Measurements from ENCODE around the gene GRIN3A. TPM values are rescaled to one million over a fixed set of nuclear protein-coding genes. Genes with fewer than 3 reads are reported as not detected.
A peak's percentile ranks its signal among the peaks of the same experiment; 100 is the strongest.

Gene GRIN3A
- total RNA-seq, 1 donor from 2014 or later, result 0.24 TPM

DNA sequence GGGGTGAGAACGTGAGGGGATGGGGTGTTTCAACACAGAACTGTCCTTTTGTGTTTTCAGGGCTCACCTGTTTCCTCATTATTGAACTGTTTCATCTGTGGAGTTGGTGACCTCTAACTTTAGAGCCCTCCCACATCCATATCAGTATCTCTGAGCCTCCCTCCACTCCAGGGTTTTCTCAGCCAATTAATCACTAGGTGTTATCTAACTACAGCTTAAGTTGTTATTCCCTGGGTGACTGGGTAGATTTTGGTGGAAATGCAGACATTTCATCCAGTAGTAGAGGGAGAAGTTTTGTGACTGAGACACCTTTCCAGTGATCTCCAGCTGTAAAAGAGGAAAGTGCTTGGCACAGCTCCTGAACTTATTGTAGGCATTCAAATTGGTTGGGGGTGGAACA lies 167.3 kb downstream of the GRIN3A start:
- ATAC-seq (no peak), DNase-seq (no peak)
- Histone ChIP-seq H3K27ac (no peak overlapping the region), H3K27me3 (ENCODE audit: low read depth) (no peaks in the 10 kb centered on the region), H3K36me3 (peaks cover 44% of the 10 kb centered on the region), H3K4me3 (no peak overlapping the region), H3K9me3 (no peaks in the 10 kb centered on the region), H3K4me1 (no peaks in the 10 kb centered on the region)
- intact Hi-C loops (cut with DNase I), result no loop called here
- TF ChIP-seq, protein P1, sequence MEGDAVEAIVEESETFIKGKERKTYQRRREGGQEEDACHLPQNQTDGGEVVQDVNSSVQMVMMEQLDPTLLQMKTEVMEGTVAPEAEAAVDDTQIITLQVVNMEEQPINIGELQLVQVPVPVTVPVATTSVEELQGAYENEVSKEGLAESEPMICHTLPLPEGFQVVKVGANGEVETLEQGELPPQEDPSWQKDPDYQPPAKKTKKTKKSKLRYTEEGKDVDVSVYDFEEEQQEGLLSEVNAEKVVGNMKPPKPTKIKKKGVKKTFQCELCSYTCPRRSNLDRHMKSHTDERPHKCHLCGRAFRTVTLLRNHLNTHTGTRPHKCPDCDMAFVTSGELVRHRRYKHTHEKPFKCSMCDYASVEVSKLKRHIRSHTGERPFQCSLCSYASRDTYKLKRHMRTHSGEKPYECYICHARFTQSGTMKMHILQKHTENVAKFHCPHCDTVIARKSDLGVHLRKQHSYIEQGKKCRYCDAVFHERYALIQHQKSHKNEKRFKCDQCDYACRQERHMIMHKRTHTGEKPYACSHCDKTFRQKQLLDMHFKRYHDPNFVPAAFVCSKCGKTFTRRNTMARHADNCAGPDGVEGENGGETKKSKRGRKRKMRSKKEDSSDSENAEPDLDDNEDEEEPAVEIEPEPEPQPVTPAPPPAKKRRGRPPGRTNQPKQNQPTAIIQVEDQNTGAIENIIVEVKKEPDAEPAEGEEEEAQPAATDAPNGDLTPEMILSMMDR (IDR thresholded peaks at IDR 0.05), result no peak

DNA sequence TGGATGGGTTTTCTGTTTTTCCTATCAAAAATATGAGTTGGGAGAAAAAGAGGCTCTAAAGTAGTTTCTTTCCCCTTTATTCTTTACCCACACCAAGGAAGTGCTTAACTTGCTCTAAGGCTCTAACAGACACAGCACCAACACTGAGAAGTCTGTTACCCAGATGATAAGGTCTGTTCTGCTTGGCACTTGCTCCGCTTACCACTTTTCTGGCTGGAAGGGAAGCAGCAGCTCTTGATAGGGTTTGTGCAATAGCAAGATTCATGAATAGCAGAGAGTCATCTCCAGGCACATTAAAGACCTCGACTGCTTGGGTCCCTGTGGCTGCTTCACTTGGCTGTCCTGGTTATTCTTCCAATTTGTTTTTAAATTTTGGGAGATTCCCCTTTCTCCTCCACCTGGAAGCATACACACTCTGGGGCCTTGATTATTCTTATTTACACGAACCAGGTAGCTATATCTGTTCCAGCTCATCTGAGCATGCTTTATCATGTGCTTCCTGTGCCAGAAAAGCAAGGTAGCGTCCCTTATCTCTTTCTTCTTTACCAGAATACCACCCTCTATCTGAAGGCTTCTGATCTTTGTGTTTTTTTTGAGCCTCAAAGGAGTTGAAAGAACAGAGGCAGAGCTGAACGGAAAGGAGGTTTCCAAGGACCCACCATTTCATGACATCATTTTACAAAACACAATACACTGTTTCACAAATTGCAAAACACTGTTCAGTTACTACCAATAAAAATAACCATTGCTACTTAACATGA lies 168.5 kb downstream of the GRIN3A start:
- DNase-seq (no peak), ATAC-seq (no peak)
- H3K27ac ChIP-seq, result no peak overlapping the region
- H3K4me3 ChIP-seq, result no peak overlapping the region
- TF ChIP-seq, protein P1 (IDR thresholded peaks at IDR 0.05), result no peak
- peaks cover 56% of the 10 kb centered on the region for H3K36me3 ChIP-seq
- no peaks in the 10 kb centered on the region for H3K27me3 ChIP-seq (ENCODE audit: low read depth)
- no peaks in the 10 kb centered on the region for H3K9me3 ChIP-seq
- intact Hi-C loops (cut with DNase I), result no loop called here
- no peaks in the 10 kb centered on the region for H3K4me1 ChIP-seq

DNA sequence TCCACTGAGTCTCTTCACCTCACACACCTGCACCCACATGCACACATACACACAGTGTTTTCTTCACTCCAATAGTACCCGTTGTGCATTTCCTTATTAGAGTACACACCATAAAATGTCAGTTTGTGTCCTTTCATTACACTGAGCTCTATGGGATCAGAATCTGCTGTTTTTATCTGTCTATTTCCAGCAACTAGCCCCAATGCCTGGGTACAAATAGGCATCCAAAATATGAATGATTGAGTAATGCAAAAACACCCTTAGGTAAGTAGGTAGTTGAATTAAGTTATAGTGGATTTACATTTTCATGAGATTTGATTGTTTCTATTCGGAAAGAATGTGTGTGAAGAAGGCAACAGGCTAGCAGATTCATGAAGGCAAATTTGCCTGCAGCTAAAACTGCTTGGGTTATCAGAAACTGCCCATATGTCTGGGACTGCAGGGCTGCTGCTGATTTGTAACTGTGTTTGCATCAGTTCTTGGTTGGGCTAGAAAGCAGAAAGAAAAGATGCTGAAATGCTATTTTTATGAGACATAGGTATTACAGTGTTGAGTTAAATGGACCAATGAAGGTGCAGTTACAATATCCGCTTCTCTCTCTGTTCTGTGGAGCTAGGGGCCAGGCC lies 170.6 kb downstream of the GRIN3A start:
- no peak for DNase-seq
- Histone ChIP-seq H3K9me3 (no peaks in the 10 kb centered on the region), H3K36me3 (peaks cover 77% of the 10 kb centered on the region), H3K4me3 (no peak overlapping the region), H3K27me3 (ENCODE audit: low read depth) (no peaks in the 10 kb centered on the region), H3K27ac (no peak overlapping the region), H3K4me1 (no peaks in the 10 kb centered on the region)
- intact Hi-C loops (cut with DNase I), result no loop called here
- no peak for ATAC-seq
- TF ChIP-seq, protein P1 (IDR thresholded peaks at IDR 0.05), result no peak

DNA sequence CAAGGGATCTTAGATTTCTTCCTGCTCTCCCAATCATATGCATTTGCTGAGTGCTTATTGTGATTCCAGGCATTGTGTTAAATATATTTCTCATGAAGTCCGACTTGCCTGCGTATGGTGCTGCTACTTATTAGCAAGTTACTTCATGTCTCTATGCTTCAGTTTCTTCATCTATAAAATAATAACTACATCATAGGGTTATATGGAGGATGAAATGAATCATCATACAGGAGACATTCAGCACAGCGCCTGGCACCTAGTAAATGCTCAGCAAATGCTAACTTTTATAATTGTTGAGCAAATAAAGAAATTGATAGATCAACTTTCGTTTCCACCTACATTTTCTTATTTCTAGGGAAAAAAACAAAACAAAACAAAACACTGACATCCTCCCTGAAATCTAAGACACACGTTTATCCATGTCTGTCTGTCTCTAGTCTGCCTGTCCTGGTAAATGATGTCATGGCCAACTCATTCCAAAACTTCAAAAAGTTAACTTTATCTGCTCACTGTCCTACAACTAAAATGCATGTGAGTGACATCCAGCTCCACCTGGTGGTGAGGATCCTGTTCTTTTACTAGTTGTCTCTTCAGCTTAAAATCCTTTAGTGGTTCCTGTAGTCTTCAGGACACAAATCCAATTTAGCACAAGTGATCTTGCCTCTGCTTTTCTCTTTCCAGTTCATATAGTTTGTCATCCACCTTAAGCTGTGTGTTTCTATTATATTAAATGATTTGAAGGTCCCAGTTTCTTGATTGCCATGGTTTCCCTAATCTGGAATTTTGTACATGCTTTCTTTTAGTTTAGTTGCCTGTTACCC lies 171.3 kb downstream of the GRIN3A start:
- no peak overlapping the region for H3K27ac ChIP-seq

DNA sequence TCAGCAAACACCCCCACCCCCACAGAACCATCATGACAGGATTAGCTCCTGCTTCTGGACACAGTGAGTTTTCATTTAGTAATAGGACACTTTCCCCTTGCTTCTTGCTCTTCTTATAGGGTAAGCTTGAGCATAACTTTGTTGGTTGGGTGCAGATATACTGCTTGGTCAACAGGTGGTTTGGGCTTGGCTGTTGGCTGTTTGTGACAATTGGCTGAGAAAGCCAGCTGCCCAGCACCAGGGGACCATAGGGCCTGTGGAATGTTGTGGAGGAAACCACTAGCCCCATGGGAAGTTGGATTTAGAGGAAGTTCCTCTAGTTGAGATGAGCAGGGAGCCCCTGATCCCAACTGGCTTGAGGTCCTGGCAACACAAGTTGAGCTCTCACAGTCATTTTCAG lies 174.2 kb downstream of the GRIN3A start:
- intact Hi-C loops (cut with DNase I), result no loop called here
- Histone ChIP-seq H3K27ac (no peak overlapping the region), H3K36me3 (peaks cover 97% of the 10 kb centered on the region), H3K27me3 (ENCODE audit: low read depth) (no peaks in the 10 kb centered on the region), H3K4me1 (no peaks in the 10 kb centered on the region), H3K4me3 (no peak overlapping the region), H3K9me3 (no peaks in the 10 kb centered on the region)
- no peak for ATAC-seq
- TF ChIP-seq, protein P1 (IDR thresholded peaks at IDR 0.05), result no peak
- no peak for DNase-seq

More for the DNA sequence above, 171.3 kb downstream of the GRIN3A start:
- Histone ChIP-seq H3K4me1 (no peaks in the 10 kb centered on the region), H3K36me3 (peaks cover 84% of the 10 kb centered on the region), H3K4me3 (no peak overlapping the region), H3K9me3 (no peaks in the 10 kb centered on the region), H3K27me3 (ENCODE audit: low read depth) (no peaks in the 10 kb centered on the region)
- ATAC-seq (no peak), DNase-seq (no peak)
- intact Hi-C loops (cut with DNase I), result no loop called here
- TF ChIP-seq, protein P1 (IDR thresholded peaks at IDR 0.05), result peak; percentile 16
